ENCODE measurements around the gene VEGFC.

The VEGFC gene

GRCh38 chr4:176798540-176798939, 5.8 kb upstream of the VEGFC start:
- no peak for DNase-seq

- DNase-seq = no peak
These were observed 2.7 kb upstream of the VEGFC start for GRCh38 chr4:176795441-176795840.

GRCh38 chr4:176794651-176795050, 1.9 kb upstream of the VEGFC start:
- no peak for DNase-seq

- DNase-seq = no peak
These were observed 1.4 kb upstream of the VEGFC start for GRCh38 chr4:176794151-176794550.

- no peak for DNase-seq
These were observed 411 bp upstream of the VEGFC start for GRCh38 chr4:176793060-176793605.

- peak; percentile 1 for DNase-seq
These were observed 964 bp downstream of the VEGFC start for GRCh38 chr4:176791591-176792325.

GRCh38 chr4:176790398-176790797, 2.3 kb downstream of the VEGFC start:
- no peak for DNase-seq

GRCh38 chr4:176789955-176790354, 2.8 kb downstream of the VEGFC start:
- DNase-seq = no peak

- DNase-seq = no peak
These were observed 3.8 kb downstream of the VEGFC start for GRCh38 chr4:176788971-176789370.

GRCh38 chr4:176788248-176788647, 4.5 kb downstream of the VEGFC start:
- DNase-seq = no peak

GRCh38 chr4:176784816-176785215, 7.9 kb downstream of the VEGFC start:
- DNase-seq = no peak

GRCh38 chr4:176782794-176783193, 9.9 kb downstream of the VEGFC start:
- DNase-seq = no peak

- DNase-seq = no peak
These were observed 10.5 kb downstream of the VEGFC start for GRCh38 chr4:176782191-176782590.

- no peak for DNase-seq
These were observed 11.0 kb downstream of the VEGFC start for GRCh38 chr4:176781739-176782100.

- no peak for DNase-seq
These were observed 11.6 kb downstream of the VEGFC start for GRCh38 chr4:176780995-176781738.

GRCh38 chr4:176779421-176779820, 13.3 kb downstream of the VEGFC start:
- DNase-seq = no peak

GRCh38 chr4:176778491-176778890, 14.2 kb downstream of the VEGFC start:
- no peak for DNase-seq

GRCh38 chr4:176778063-176778462, 14.7 kb downstream of the VEGFC start:
- DNase-seq = no peak

GRCh38 chr4:176775338-176775737, 17.4 kb downstream of the VEGFC start:
- no peak for DNase-seq

- no peak for DNase-seq
These were observed 17.9 kb downstream of the VEGFC start for GRCh38 chr4:176774852-176775251.

GRCh38 chr4:176769514-176769913, 23.2 kb downstream of the VEGFC start:
- no peak for DNase-seq

- DNase-seq = no peak
These were observed 25.5 kb downstream of the VEGFC start for GRCh38 chr4:176767183-176767582.

- no peak for DNase-seq
These were observed 29.9 kb downstream of the VEGFC start for GRCh38 chr4:176762661-176763308.

GRCh38 chr4:176761872-176762271, 30.9 kb downstream of the VEGFC start:
- no peak for DNase-seq
